Fibroblast of peridontal ligament (primary cell): ENCODE measurements around the gene TSHZ2.
"Not testable (repeated sequence)": the region's sequence is repeated elsewhere in the genome, so short reads cannot be mapped to it uniquely, and the experiment has no call there.

Source experiments
- DNase-seq: peaks from one replicate; pipeline ENCODE4 v3.0.0-alpha.2; 2010; ENCODE audit errors: extremely low read depth

Gene TSHZ2

DNA sequence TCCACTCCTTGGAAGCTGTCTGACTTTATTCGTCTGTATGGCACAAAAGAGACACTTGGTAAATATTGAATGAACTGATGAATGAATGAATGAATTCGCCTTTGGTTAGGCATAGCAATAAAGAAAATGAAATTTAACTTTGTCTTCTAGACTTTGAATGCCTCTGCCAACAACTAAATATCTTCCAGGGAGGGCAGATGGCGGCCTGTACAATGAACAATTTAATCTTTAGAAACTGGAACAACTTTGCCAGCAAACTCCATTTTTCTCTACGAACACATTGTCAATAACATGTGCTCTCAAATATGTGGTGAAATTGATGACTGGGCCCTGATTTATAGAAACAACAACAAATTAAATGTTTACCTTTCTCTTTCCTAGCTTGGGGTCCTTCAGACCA lies 480.9 kb downstream of the TSHZ2 start:
- no peak for DNase-seq

DNA sequence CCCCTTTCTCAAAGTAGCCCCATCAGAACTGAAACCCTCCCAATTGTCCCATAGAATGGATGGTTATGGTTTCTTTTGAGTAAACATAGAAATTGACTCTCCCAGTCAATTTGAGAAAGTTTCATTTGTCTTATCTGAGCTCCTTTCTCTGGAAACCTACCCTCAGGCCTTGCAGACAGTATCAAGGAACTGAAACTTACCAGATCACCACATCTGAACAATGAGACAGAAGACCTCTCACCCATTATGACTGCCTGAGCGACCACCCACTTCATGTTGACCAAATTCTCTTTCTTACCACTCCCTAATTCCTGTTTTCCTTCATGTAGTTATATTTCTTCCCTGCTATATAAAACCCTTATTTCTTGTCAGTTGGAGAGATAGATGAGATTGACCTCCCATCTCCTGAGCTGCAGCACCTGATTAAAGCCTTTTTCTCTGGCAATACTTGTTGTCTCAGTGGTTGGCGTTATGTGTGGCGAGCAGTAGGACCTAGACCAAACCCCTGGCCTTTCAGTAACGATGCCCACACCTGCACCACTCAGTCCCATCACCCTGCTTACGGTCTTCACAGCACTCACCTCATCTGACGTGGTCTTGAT lies 482.6 kb downstream of the TSHZ2 start:
- DNase-seq, result no peak

DNA sequence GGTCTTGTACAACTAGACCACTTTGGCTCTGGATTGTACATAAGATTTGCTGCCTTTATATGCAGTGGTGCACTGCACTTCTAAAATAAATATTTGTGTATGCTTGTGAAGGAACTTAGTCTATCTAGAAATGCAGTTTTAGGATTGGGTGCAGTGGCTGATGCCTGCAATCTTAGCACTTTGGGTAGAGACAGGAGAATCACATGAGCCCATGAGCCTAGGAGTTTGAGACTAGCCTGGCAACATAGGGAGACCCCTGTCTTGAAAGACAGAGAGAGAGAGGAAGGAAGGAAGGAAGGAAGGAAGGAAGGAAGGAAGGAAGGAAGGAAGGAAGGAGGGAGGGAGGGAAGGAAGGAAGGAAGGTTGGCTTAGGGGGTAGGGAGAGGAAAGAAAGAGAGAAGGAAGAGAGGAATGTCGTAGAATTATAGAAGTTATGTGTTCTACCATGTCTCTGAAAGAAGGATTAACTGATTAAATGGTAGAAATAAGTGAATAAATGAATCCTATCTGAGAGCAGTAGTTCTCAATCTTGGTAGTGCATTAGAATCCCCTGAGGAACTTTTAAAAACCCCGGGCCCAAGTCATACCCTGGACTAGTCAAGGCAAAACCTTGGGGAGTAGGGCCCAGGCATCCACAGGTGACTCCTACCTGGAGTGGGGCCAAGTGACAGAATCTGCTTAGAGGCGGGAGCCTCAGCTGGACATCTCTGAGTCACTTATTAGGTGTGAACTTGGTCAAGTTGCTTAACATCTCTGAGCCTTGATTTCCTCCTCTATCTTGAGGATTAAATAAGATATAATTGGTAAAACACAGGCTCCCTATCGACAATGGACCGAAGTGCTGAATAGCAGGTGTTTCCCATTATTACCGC lies 491.2 kb downstream of the TSHZ2 start:
- no peak for DNase-seq

DNA sequence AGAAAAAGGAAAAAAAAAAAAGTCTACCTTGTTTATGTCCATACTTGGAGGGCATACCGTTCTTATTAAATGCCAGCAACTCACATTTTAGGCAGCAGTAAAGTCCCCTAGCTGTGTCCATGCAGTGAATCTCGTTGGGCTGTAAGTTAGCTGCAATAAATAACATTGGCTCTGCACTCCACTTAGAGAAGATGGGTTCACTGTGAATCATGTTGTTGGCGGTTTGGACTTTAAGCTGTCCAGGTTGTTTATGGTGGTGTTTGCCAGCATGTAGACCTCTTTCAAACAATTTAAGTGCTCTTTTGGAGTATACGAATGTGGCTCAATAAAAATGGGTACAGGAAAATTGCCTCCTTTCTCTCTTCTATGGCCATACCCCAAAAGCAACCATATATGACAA lies 494.1 kb downstream of the TSHZ2 start:
- DNase-seq, result no peak

DNA sequence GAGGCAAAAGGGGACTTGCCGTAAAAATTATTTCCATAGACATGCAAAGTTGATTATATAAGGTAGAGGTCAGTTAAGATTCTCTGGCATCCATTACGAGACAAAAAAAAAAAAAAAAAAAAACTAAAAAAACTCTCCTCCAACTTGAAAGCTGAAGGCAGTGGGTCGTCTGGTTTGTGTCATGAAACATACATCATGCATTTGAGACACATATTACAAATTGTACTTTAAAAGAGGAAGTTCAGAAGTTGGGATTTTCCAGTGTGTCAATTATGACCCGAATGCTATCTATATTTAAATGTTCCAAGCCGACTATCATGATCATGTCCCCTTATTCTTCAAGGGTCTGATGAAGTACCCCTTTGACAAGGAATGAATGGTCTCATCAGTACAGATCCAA lies 496.4 kb downstream of the TSHZ2 start:
- no peak for DNase-seq

DNA sequence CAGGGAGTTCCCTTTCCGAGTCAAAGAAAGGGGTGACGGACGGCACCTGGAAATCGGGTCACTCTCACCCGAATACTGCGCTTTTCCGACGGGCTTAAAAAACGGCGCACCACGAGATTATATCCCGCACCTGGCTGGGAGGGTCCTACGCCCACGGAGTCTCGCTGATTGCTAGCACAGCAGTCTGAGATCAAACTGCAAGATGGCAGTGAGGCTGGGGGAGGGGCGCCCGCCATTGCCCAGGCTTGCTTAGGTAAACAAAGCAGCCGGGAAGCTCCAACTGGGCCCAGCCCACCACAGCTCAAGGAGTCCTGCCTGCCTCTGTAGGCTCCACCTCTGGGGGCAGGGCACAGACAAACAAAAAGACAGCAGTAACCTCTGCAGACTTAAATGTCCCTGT lies 500.7 kb downstream of the TSHZ2 start:
- not testable (repeated sequence) for DNase-seq

DNA sequence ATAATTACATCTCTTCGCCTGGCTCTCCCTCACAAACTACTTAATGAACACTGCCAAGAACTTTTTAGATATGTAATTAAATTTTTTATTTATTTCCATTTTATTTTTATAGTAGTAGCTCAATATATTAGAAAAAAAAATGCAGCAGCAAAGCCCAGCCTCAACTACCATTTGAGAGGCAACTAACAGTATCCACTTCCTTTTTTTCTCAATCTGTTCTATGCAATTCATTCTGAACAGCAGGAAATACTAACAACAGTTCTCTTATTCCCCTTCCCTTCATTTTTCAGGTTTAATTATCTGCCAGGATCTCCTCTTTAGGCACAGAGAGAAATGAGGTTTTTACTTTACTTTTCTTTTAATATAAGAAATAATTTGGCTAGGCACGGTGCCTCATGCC lies 508.8 kb downstream of the TSHZ2 start:
- DNase-seq, result no peak

- no peak for DNase-seq
Measured at GRCh38 chr20:53487461-53488200, 515.5 kb downstream of the TSHZ2 start.

GRCh38 chr20:53488775-53489272 lies 516.7 kb downstream of the TSHZ2 start:
- no peak for DNase-seq

- no peak for DNase-seq
Measured at GRCh38 chr20:53489528-53489927, 517.4 kb downstream of the TSHZ2 start.

DNA sequence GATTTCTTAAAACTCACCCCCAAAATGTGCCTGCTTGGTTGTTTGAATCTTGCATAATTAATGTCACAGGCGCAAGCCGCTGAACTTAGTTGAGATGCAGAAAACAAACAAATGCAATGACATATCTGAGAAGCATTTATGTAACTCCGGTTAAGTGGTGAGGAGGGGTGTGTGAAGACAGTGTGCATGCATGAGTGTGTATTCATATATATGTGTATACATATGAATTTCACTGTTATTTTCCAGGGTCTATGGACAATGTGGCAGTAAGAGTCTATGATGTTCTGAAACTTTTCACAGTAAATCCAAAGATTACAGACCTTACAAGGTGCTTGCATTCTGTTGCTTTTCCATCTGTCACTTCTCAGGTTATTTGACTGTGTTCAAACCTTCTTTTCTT lies 518.5 kb downstream of the TSHZ2 start:
- DNase-seq, result no peak

- no peak for DNase-seq
Measured at GRCh38 chr20:53491462-53491861, 519.3 kb downstream of the TSHZ2 start.

DNA sequence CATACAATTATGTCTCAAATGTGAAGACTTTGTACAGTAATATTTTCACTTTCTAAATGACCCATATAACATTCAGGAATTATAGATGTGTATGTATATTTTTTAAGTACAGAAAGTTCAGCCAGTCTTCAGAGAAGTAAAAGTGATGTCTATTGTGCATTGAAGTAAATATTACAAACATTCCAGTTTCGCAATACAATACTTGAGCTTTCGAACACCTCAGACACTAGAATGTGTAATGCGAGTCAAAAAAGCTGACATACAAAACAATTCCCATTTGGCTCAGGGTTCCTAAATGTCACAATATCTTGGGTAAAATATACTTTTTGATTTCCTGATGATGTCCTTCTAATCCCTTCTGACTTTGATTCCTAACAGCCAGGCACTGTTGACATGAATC lies 520.1 kb downstream of the TSHZ2 start:
- no peak for DNase-seq

DNA sequence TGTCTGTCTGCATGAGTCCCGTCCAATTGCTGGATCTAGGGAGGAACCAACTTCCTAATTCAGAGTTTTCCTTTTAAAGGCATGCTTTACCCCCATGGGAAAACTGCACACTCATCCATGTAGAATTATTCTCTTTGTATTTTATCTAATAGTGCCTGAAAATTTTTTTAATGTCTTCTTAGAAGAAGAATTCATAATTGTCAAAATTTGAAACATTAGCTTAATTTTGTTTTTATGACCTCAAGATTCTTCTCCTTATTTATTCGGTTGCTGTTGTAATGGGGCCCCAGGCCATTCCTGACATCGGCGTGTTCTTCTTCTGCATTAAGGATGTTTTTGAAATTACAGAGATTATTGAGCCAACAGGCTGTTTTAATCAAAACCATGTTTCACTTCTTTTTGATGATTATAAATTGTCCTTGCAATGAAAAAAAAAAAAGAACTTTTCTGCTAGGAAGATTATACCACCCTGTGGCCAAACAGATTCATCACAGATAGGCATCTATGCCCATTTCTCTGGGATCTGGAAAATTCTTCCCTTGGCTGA lies 521.2 kb downstream of the TSHZ2 start:
- peak; percentile 6 for DNase-seq

- DNase-seq, result no peak
Measured at GRCh38 chr20:53494753-53495152, 522.6 kb downstream of the TSHZ2 start.

DNA sequence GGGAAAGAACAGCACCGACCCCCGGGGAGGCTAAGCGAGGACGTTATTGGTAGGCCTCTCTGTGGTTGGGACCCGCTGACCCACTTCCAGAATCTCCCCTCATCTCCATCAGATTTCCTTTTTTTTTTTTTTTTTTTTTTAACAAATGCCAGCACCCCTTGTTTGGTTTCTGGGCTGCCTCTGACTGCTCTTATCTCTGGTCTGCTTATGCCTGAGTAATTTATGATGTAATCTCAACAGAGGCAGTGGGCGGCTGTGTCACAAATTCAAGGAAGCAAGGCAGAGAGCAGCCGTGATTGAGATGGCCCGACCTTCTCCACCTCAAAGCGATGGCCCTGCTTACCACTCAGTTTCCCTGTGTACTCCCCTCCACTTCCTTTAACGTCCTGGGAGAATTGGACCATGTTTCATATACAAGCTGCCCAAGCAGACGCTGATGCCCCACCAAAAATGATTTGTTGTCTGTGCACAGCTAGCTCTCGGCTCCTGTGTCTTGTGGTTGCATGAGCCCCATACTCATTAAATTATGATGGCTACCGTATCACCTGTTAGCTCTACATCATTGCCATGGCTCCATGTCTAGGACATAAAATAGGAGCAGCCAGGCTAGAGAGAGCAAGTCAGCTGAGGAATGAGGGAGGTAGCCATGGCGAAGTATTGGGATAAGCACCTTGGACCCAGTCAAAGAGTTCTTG lies 523.4 kb downstream of the TSHZ2 start:
- no peak for DNase-seq

DNA sequence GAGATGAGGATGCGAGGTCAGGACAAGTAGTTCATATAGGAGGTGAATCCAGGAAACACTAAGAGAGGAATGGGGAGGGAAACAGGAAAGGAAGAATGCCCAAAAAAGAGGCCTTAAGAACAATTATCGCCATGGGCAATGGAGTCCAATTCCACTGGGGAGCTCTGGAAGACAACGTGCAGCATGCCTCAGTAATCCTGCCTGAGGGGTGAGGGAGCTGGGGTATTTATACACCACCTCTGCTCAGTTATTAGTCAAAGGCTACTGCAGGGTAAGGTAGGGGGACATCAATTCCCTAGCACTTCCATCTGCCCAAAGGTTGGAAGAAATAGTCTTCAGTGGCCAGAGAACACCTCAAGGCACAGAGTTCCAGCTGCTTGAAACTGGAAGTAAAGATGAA lies 525.1 kb downstream of the TSHZ2 start:
- no peak for DNase-seq

GRCh38 chr20:53498341-53498740 lies 526.2 kb downstream of the TSHZ2 start:
- no peak for DNase-seq

DNA sequence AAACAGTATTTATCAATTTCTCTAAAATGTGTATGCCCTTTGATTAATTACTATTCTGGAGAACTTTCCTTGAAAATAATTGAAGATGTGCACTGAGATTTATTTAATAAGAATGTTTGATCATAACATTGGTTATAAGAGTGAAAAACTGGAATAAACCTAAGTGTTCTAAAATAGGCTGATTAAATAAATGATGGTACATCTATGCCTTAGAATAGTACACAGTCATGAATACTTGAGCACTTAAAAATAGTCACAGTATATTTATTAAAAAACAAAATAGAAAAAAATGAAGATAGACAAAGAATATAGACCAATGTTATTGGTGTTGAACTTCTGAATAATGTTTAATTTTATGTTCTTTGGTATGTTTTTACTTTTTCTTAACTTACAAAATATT lies 528.5 kb downstream of the TSHZ2 start:
- no peak for DNase-seq

DNA sequence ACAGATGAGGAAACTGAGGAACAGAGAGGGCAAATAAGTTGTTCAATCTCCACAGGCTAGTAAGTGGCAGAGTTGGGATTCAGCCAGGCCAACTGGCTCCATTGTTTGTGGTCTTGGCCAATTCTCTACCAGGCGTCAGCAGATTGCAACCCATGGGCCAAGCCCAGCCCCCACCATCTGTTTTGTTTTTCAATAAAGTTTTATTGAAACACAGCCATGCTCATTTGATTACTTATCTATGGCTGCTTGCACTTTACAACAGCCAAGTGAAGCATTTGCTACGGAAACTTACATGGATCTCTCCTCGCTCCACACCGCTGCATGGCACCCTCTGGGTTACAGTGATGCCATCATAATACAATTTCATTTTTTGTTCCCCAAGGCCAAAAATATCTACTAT lies 530.7 kb downstream of the TSHZ2 start:
- no peak for DNase-seq

GRCh38 chr20:53503517-53503919 lies 531.4 kb downstream of the TSHZ2 start:
- no peak for DNase-seq

DNA sequence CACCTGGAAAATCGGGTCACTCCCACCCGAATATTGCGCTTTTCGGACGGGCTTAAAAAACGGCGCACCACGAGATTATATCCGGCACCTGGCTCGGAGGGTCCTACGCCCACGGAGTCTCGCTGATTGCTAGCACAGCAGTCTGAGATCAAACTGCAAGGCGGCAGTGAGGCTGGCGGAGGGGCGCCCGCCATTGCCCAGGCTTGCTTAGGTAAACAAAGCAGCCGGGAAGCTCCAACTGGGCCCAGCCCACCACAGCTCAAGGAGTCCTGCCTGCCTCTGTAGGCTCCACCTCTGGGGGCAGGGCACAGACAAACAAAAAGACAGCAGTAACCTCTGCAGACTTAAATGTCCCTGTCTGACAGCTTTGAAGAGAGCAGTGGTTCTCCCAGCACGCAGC lies 531.9 kb downstream of the TSHZ2 start:
- not testable (repeated sequence) for DNase-seq
